Endothelial cell of umbilical vein (primary cell): Measurements from ENCODE around the gene NFIA.
"Not testable (repeated sequence)": the region's sequence is repeated elsewhere in the genome, so short reads cannot be mapped to it uniquely, and the experiment has no call there.

ENCODE experiments used
- CTCF ChIP-seq, 2 donors: IDR thresholded peaks; 1 replicate in 1 of 2; 2 replicates in 1 of 2; pipeline ENCODE4 v1.5.1; 2011; ENCODE audit warnings: low read length in 2 of 2, mild to moderate bottlenecking in 2 of 2, moderate library complexity in 2 of 2, control low read depth in 1 of 2, inconsistent platforms in 1 of 2, low read depth in 1 of 2; ENCODE audit not compliant: insufficient read depth in 1 of 2; ENCODE audit errors: extremely low read depth in 1 of 2
- EZH2 ChIP-seq: IDR thresholded peaks from 2 replicates; pipeline ENCODE4 v1.6.1; 2012; ENCODE audit warnings: borderline replicate concordance, low read depth, mild to moderate bottlenecking, moderate library complexity, low read length, inconsistent platforms; ENCODE audit not compliant: severe bottlenecking
- FOS ChIP-seq: IDR thresholded peaks from 2 replicates; pipeline ENCODE4 v1.6.1; 2011; ENCODE audit warnings: mild to moderate bottlenecking, low read length, moderate library complexity, borderline replicate concordance; ENCODE audit not compliant: insufficient read depth
- JUN ChIP-seq: IDR thresholded peaks from 2 replicates; pipeline ENCODE4 v1.6.1; 2011; ENCODE audit warnings: borderline replicate concordance, low read depth; ENCODE audit not compliant: insufficient read length, insufficient read depth
- MAX ChIP-seq: IDR thresholded peaks from 2 replicates; pipeline ENCODE4 v1.6.1; 2011; ENCODE audit not compliant: insufficient read depth, insufficient read length
- MYC ChIP-seq: IDR thresholded peaks from one replicate; pipeline ENCODE4 v1.6.1; 2011; ENCODE audit warnings: mild to moderate bottlenecking, low read depth, low read length
- POLR2A ChIP-seq: IDR thresholded peaks from 2 replicates; pipeline ENCODE4 v1.6.1; 2012; ENCODE audit warnings: low read depth, mild to moderate bottlenecking, control low read depth, low read length
- POLR2AphosphoS5 ChIP-seq: IDR thresholded peaks from 2 replicates; pipeline ENCODE4 v1.6.1; 2012; ENCODE audit warnings: low read depth, mild to moderate bottlenecking, control low read depth, low read length, moderate library complexity; ENCODE audit not compliant: insufficient read depth

GRCh38 chr1:61278503-61278902, 196.1 kb downstream of the NFIA start:
- TF ChIP-seq CTCF (IDR thresholded peaks at IDR 0.05; ENCODE audit: extremely low read depth in 1 of 2, insufficient read depth in 1 of 2, low read depth in 1 of 2, low read length in 2 of 2); POLR2A; EZH2; JUN; POLR2AphosphoS5; MAX; MYC; FOS: not testable (repeated sequence)
